GM23338 (cell line): ENCODE data around the gene PEX13.

ENCODE experiments used
- CREB1 ChIP-seq: fragments of 250-450 bp; sonication (Bioruptor Pico); IDR thresholded peaks from 2 replicates; pipeline ENCODE4 v1.5.0; 2020; ENCODE audit warnings: low read depth, mild to moderate bottlenecking, moderate library complexity
- EZH2 ChIP-seq: fragments of 200-600 bp; sonication (generic); IDR thresholded peaks from one replicate; pipeline ENCODE4 v1.8.0; 2017; ENCODE audit warnings: antibody characterized with exemption, mild to moderate bottlenecking, low read depth; ENCODE audit not compliant: unreplicated experiment
- EZH2phosphoT487 ChIP-seq: fragments of 200-600 bp; sonication (generic); IDR thresholded peaks from one replicate; pipeline ENCODE4 v1.8.1; 2018; ENCODE audit warnings: antibody characterized with exemption; ENCODE audit not compliant: unreplicated experiment
- JUNB ChIP-seq: IDR thresholded peaks from one replicate; pipeline ENCODE4 v1.6.1; 2016; ENCODE audit warnings: antibody characterized with exemption; ENCODE audit not compliant: unreplicated experiment
- NANOG ChIP-seq: IDR thresholded peaks from 2 replicates; pipeline ENCODE4 v1.6.1; 2016; ENCODE audit warnings: antibody characterized with exemption, borderline replicate concordance
- POLR2AphosphoS5 ChIP-seq: IDR thresholded peaks from 2 replicates; pipeline ENCODE4 v1.6.1; 2016; ENCODE audit warnings: antibody characterized with exemption, low read depth
- REST ChIP-seq: IDR thresholded peaks from one replicate; pipeline ENCODE4 v1.6.1; 2018; ENCODE audit warnings: antibody characterized with exemption; ENCODE audit not compliant: unreplicated experiment
- ZNF114 ChIP-seq: fragments of 250-450 bp; sonication (Bioruptor Pico); IDR thresholded peaks from 2 replicates; pipeline ENCODE4 v1.5.0; 2020; ENCODE audit warnings: mild to moderate bottlenecking, moderate library complexity
- ZNF331 ChIP-seq: fragments of 250-450 bp; sonication (Bioruptor Pico); IDR thresholded peaks from 2 replicates; pipeline ENCODE4 v1.5.0; 2020; ENCODE audit warnings: low read depth, mild to moderate bottlenecking, moderate library complexity
- TF ChIP-seq, protein P1 (sequence below), 2 experiments: fragments of 200-600 bp in 1 of 2; sonication (generic) in 1 of 2; conservative IDR thresholded peaks; 2 replicates each; pipeline versions ENCODE4 v1.5.1 to v1.6.1; 2016 to 2017; ENCODE audit warnings: antibody characterized with exemption in 2 of 2, low read depth in 2 of 2, mild to moderate bottlenecking in 2 of 2, moderate library complexity in 1 of 2

DNA sequence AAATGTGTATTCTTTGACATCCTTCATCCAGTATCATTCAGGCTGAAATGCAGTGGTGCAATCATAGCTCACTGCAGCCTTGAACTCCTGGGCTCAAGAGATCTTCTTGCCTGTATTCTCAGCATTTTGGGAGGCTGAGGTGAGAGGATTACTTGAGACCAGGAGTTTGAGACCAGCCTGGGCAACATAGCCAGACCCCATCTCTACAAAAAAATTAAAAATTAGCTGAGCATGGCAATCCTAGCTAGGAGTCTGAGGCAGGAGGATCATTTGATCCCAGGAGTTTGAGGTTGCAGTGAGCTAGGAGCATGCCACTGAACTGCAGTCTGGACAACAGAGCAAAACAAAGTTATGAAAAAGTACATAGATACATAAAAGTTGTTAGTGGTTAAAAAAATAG lies 72.3 kb downstream of the PEX13 start:
- TF ChIP-seq, protein P1, sequence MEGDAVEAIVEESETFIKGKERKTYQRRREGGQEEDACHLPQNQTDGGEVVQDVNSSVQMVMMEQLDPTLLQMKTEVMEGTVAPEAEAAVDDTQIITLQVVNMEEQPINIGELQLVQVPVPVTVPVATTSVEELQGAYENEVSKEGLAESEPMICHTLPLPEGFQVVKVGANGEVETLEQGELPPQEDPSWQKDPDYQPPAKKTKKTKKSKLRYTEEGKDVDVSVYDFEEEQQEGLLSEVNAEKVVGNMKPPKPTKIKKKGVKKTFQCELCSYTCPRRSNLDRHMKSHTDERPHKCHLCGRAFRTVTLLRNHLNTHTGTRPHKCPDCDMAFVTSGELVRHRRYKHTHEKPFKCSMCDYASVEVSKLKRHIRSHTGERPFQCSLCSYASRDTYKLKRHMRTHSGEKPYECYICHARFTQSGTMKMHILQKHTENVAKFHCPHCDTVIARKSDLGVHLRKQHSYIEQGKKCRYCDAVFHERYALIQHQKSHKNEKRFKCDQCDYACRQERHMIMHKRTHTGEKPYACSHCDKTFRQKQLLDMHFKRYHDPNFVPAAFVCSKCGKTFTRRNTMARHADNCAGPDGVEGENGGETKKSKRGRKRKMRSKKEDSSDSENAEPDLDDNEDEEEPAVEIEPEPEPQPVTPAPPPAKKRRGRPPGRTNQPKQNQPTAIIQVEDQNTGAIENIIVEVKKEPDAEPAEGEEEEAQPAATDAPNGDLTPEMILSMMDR (conservative IDR thresholded peaks at IDR 0.05; ENCODE audit: low read depth in 2 of 2) = no peak
- TF ChIP-seq ZNF331 (CRISPR knock-in tag) (no peak), CREB1 (no peak), EZH2phosphoT487 (no peak), POLR2AphosphoS5 (no peak), REST (no peak), JUNB (no peak), ZNF114 (CRISPR knock-in tag) (no peak), NANOG (no peak), EZH2 (no peak)
